Fibroblast of the aortic adventitia (primary cell): ENCODE measurements around the gene MAMSTR. TPM values are rescaled to one million over a fixed set of nuclear protein-coding genes. Genes with fewer than 3 reads are reported as not detected.
"Not testable (repeated sequence)": the region's sequence is repeated elsewhere in the genome, so short reads cannot be mapped to it uniquely, and the experiment has no call there.

Source experiments
- DNase-seq: peaks from one replicate; pipeline ENCODE4 v3.0.0-alpha.2; 2010; ENCODE audit warnings: low read depth
- H3K4me3 ChIP-seq: 2 replicates; pipeline ENCODE4 v1.5.1; 2011; ENCODE audit warnings: low read depth, mild to moderate bottlenecking, control low read depth, low read length, moderate library complexity
- CTCF ChIP-seq: IDR thresholded peaks from 2 replicates; pipeline ENCODE4 v1.5.1; 2011; ENCODE audit warnings: mild to moderate bottlenecking, low read length, control low read depth, inconsistent platforms; ENCODE audit not compliant: insufficient read depth
- total RNA-seq: library from RNA; depleted of rRNA; stranded (reverse); fragments of >200 nt; gene quantifications from 2 replicates; pipeline ENCODE4 v1.2.3, GENCODE V29; 2012; ENCODE audit warnings: low replicate concordance

The MAMSTR gene
- total RNA-seq, 1 donor = 8.0 TPM

DNA sequence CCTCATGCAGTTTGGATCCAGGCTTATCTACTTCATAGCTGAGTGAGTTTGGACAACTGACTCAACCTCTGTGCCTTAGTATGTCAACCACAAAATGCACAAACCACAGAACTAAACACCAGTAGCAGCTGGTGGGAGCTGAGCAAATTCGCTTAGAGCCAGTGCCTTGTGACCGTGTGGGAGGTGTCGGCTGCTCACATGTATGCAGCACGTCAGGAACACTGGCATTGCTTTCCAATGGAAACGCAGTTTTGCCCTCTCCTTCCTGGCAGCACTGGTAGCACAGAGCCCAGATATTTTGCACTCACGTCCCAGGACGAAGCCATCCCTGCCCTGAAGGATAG is 38.4 kb downstream of the MAMSTR start:
- TF ChIP-seq CTCF = no peak
- DNase-seq = peak; percentile 56
- no peak overlapping the region for H3K4me3 ChIP-seq

DNA sequence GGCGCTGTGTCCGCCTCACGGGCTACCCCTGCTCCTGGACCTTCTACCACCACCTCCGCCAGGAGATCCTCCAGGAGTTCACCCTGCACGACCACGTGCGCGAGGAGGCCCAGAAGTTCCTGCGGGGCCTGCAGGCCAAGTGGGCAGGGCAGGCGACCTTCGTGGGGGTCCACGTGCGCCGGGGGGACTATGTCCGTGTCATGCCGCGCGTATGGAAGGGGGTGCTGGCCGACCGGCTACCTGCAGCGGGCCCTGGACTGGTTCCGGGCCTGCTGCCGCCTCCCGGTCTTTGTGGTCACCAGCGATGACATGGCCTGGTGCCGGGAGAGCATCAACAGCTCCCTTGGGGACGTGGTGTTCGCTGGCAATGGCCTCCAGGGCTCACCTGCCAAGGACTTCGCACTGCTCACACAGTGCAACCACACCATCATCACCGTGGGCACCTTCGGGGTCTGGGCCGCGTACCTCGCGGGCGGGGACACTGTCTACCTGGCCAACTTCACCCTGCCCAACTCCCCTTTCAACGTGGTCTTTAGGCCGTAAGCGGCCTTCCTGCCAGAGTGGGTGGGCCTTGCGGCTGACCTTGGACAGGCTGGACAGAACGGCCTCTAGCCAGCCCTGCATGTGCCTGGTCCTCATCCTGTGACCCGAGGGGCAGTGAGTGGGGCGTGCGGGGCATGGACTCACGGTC is 38.9 kb downstream of the MAMSTR start:
- no peak for DNase-seq
- H3K4me3 ChIP-seq = no peak overlapping the region
- no peak for TF ChIP-seq CTCF

DNA sequence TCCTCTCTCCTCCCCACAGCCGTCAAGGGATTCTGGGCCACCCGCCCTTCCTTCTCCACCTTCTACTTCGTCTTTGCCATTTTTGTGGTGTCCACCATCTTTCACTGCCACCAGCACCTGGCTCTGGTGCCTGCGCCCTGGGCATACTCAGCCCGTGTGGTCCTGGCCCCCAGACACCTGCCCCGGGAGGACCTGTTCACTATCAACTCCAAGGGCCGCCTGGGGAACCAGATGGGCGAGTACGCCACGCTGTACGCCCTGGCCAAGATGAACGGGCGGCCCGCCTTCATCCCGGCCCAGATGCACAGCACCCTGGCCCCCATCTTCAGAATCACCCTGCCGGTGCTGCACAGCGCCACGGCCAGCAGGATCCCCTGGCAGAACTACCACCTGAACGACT is 39.5 kb downstream of the MAMSTR start:
- H3K4me3 ChIP-seq, DNase-seq: not testable (repeated sequence)

DNA sequence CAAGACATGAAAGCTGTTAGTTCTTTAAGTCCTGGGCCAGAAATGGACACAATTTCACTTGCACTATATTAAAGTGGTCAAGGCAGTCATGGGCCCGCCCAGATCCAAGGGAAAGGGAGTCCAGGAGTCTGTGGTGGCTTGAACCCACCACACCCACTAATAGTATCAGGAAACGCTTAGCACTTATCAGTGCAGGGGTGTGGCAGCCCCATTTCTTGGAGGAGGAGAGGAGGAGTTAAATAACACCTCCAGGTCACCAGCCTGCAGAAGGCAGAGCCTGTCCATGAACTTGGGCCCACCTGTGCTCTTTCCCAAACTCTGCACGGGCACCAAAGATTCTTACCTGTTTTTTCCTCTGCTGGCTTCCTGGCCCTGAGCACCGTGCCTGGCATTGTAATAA is 41.3 kb downstream of the MAMSTR start:
- DNase-seq = peak; percentile 23
- H3K4me3 ChIP-seq = no peak overlapping the region
- TF ChIP-seq CTCF = no peak

DNA sequence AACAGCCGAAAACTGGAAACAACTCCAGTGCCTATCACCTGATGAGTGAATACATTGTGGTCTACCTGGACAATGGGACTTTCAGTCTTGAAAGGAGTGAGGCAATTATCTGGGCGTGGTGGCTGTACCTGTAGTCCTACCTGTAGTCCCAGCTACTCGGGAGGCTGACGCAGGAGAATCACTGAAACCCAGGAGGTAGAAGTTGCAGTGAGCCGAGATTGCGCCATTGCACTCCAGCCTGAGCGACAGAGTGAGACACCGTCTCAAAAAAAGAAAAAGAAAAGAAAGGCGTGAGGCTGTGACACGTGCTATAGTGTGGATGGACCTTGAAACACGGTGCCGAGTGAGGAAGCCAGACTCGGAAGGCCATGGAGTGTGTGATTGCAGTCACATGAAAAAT is 42.6 kb downstream of the MAMSTR start:
- TF ChIP-seq CTCF = no peak
- DNase-seq = no peak
- H3K4me3 ChIP-seq = no peak overlapping the region

- DNase-seq = no peak
- no peak for TF ChIP-seq CTCF
- H3K4me3 ChIP-seq = no peak overlapping the region
Measured at GRCh38 chr19:48676487-48676886, 43.0 kb downstream of the MAMSTR start.

DNA sequence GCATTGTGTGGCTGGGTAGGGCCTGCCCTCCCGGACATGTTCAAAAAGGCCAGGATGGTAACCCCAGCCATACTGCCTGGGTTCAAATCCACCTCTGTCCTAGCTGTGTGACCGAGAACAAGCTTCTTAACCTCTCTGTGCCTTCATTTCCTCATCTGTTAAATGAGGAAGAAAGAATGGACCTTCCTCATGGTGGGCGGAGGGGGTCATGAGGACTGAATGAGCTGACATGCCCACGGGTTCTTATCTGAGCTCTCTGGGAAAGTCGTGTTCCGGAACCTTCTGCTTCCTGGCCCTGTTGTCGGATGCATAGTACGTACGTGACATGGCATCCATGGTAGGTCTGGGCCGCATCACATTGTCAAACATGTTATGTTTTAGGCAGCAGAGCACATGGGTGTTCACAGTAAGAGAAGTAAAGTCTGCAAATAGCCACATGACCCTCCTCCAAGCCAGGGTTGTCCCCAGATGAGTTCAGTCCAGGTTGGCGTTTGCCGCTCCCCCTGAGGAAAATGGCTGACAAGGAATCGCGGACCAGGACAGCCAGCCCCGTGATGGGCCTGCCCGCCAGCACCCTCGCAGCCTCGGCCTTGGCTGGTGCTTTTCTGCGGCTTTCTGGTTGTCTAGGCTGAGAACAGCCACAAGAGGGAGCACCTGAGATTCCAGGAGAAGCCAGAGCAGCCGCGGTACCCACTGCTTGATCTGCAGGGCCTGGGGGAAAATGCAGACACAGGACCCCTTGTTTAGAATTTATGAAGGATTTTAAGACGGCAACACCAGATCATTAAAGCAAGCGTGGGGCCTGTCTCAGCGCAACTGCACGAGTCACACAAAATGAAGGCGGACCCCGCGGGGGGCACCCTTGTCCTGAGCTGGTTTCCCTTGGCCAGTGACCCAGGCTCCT is 44.4 kb downstream of the MAMSTR start:
- peak; percentile 90 for TF ChIP-seq CTCF
- H3K4me3 ChIP-seq = no peak overlapping the region
- DNase-seq = peak; percentile 84
